Measurements from ENCODE around the gene NEGR1.

GRCh38 chr1:71836904-71837303 is 445.4 kb downstream of the NEGR1 start:
- TF ChIP-seq CTCF (IDR thresholded peaks at IDR 0.05) (no peak), POLR2A (IDR thresholded peaks at IDR 0.05) (no peak)

Data from heart left ventricle (tissue), 13 donors.